Neural cell (in vitro differentiated cells): Measurements from ENCODE around the gene PRLHR. TPM values are rescaled to one million over a fixed set of nuclear protein-coding genes. Genes with fewer than 3 reads are reported as not detected.

Source experiments
- H2AFZ ChIP-seq: fragments of 200-600, 300-800 bp; sonication (generic), shearing (Covaris generic); 2 replicates; pipeline ENCODE4 v1.6.0; 2014; ENCODE audit warnings: low read depth, mild to moderate bottlenecking, antibody characterized with exemption, low read length, moderate library complexity
- H3F3A ChIP-seq: fragments of 200-600 bp; shearing (Covaris generic); 2 replicates; pipeline ENCODE4 v1.6.1; 2016; ENCODE audit warnings: mild to moderate bottlenecking, moderate library complexity, mixed read lengths, antibody characterized with exemption, low read length; ENCODE audit not compliant: insufficient read depth, poor library complexity, severe bottlenecking
- H3K27ac ChIP-seq: fragments of 200-600, 300-800 bp; sonication (generic), shearing (Covaris generic); 2 replicates; pipeline ENCODE4 v1.5.1; 2014; ENCODE audit warnings: mild to moderate bottlenecking, low read length, moderate library complexity
- H3K27me3 ChIP-seq: fragments of 300-800, 200-600 bp; sonication (generic), shearing (Covaris generic); 2 replicates; pipeline ENCODE4 v1.6.0; 2014; ENCODE audit warnings: mild to moderate bottlenecking, low read depth, low read length, moderate library complexity; ENCODE audit not compliant: insufficient read depth
- H3K36me3 ChIP-seq: fragments of 300-800, 200-600 bp; sonication (generic), shearing (Covaris generic); 2 replicates; pipeline ENCODE4 v1.5.1; 2014; ENCODE audit warnings: mild to moderate bottlenecking, antibody characterized with exemption, low read length, moderate library complexity; ENCODE audit not compliant: insufficient read depth
- H3K4me2 ChIP-seq: fragments of 300-800, 200-600 bp; sonication (generic), shearing (Covaris generic); 2 replicates; pipeline ENCODE4 v1.6.0; 2014; ENCODE audit warnings: mild to moderate bottlenecking, low read length
- H3K4me3 ChIP-seq: fragments of 300-800, 200-600 bp; sonication (generic), shearing (Covaris generic); 2 replicates; pipeline ENCODE4 v1.5.1; 2014; ENCODE audit warnings: mild to moderate bottlenecking, low read length, moderate library complexity
- H3K79me2 ChIP-seq: fragments of 200-600 bp; shearing (Covaris generic); replicated peaks from 2 replicates; pipeline ENCODE4 v1.6.0; 2014; ENCODE audit warnings: mild to moderate bottlenecking, low read length, moderate library complexity; ENCODE audit not compliant: insufficient read depth
- H3K9ac ChIP-seq: fragments of 300-800, 200-600 bp; sonication (generic), shearing (Covaris generic); 2 replicates; pipeline ENCODE4 v1.6.1; 2016; ENCODE audit warnings: mild to moderate bottlenecking, low read length, mixed read lengths
- H3K9me2 ChIP-seq: fragments of 200-600 bp; shearing (Covaris generic); 2 replicates; pipeline ENCODE4 v1.6.1; 2016; ENCODE audit warnings: mild to moderate bottlenecking, low read length, mixed read lengths; ENCODE audit not compliant: insufficient read depth
- H3K9me3 ChIP-seq: fragments of 200-600, 300-800 bp; sonication (generic), shearing (Covaris generic); 2 replicates; pipeline ENCODE4 v1.6.1; 2016; ENCODE audit warnings: mild to moderate bottlenecking, mixed run types, low read length, moderate library complexity, mixed read lengths
- H4K20me1 ChIP-seq: fragments of 200-600 bp; shearing (Covaris generic); 2 replicates; pipeline ENCODE4 v1.6.1; 2016; ENCODE audit warnings: mild to moderate bottlenecking, mixed run types; ENCODE audit not compliant: insufficient read depth
- EP300 ChIP-seq: fragments of 450-650 bp; conservative IDR thresholded peaks from 2 replicates; pipeline ENCODE4 v1.6.1; 2014; ENCODE audit warnings: antibody characterized with exemption, mild to moderate bottlenecking, moderate library complexity; ENCODE audit not compliant: poor library complexity, severe bottlenecking
- MXI1 ChIP-seq: fragments of 450-650 bp; conservative IDR thresholded peaks from 2 replicates; pipeline ENCODE4 v1.6.1; 2014; ENCODE audit warnings: antibody characterized with exemption, mild to moderate bottlenecking; ENCODE audit not compliant: poor library complexity, severe bottlenecking
- POLR2AphosphoS5 ChIP-seq: IDR thresholded peaks from 2 replicates; pipeline ENCODE4 v1.6.1; 2012
- RAD21 ChIP-seq: fragments of 450-650 bp; conservative IDR thresholded peaks from 2 replicates; pipeline ENCODE4 v1.6.1; 2014; ENCODE audit warnings: antibody characterized with exemption, mild to moderate bottlenecking, moderate library complexity
- polyA plus RNA-seq: library from polyadenylated mRNA; depleted of rRNA; stranded (reverse); fragments of >200 nt; gene quantifications from 2 replicates; pipeline ENCODE4 v1.2.3, GENCODE V29; 2014

PRLHR gene
- polyA plus RNA-seq, 1 donor from 2014 or later = 0.20 TPM

GRCh38 chr10:118541718-118542117 lies 53.7 kb downstream of the PRLHR start:
- H3F3A ChIP-seq = no peaks in the 10 kb centered on the region
- H3K9me3 ChIP-seq = no peaks in the 10 kb centered on the region

More at GRCh38 chr10:118541718-118542117, 53.7 kb downstream of the PRLHR start:
- Histone ChIP-seq H3K79me2 (no peaks in the 10 kb centered on the region), H3K36me3 (no peaks in the 10 kb centered on the region), H3K9me2 (no peaks in the 10 kb centered on the region), H3K9ac (no peak overlapping the region), H4K20me1 (no peaks in the 10 kb centered on the region), H3K4me3 (no peak overlapping the region), H3K4me2 (no peak overlapping the region), H2AFZ (no peak overlapping the region), H3K27ac (no peak overlapping the region), H3K27me3 (no peaks in the 10 kb centered on the region)
- TF ChIP-seq EP300 = no peak
- TF ChIP-seq POLR2AphosphoS5 = no peak
- no peak for TF ChIP-seq RAD21
- TF ChIP-seq MXI1 = no peak

Other genes with a start within 250 kb of the PRLHR start
- 12.8 and 13.8 TPM in 2 replicates for gene CACUL1, start 159.3 kb upstream of the PRLHR start, polyA plus RNA-seq